HG03064 (cell line): ENCODE measurements around the gene FRG2C.
"Not testable (repeated sequence)": the region's sequence is repeated elsewhere in the genome, so short reads cannot be mapped to it uniquely, and the experiment has no call there.

ENCODE experiments used
- ATAC-seq: cut with Tn5 transposase; IDR thresholded peaks from one replicate; pipeline ENCODE4 v1.9.1; 2021; ENCODE audit warnings: low read depth; ENCODE audit not compliant: unreplicated experiment

The FRG2C gene

GRCh38 chr3:75668759-75669347 is 4.7 kb downstream of the FRG2C start:
- ATAC-seq = not testable (repeated sequence)

DNA sequence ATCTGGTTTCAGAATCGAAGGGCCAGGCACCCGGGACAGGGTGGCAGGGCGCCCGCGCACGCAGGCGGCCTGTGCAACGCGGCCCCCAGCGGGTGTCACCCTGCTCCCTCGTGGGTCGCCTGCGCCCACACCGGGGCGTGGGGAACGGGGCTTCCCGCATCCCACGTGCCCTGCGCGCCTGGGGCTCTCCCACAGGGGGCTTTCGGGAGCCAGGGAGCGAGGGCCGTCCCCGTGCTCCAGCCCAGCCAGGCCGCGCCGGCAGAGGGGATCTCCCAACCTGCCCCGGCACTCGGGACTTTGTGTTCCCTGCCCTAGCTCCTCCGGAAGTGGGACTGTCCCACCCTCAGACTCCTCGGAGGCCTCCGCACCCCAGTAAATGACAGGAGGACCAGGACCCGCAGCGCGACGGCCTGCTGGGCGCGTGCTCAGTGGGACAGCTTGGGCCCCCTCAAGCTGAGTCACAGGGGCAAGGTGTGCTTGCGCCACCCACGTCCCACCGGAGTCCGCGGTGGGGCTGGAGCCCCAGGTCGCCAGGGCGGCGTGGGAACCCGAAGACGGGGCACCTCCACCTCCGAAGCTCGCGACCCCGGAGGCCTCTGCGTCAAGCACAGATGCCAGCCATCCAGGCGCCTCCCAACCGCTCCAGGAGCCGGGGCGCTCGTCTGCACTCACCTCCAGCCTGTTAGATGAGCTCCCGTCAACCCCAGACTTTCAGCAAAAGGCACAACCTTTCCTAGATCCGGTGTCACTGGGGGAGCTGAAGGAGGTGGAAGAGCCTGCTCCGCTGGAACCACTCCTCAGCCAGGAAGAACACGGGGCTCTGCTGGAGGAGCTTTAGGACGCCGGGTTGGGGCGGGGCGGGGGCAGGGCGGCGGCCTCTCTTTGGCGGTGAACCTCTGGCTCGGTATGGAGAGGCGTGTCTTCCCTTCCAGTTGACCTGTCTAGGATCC is 5.5 kb downstream of the FRG2C start:
- ATAC-seq = not testable (repeated sequence)

DNA sequence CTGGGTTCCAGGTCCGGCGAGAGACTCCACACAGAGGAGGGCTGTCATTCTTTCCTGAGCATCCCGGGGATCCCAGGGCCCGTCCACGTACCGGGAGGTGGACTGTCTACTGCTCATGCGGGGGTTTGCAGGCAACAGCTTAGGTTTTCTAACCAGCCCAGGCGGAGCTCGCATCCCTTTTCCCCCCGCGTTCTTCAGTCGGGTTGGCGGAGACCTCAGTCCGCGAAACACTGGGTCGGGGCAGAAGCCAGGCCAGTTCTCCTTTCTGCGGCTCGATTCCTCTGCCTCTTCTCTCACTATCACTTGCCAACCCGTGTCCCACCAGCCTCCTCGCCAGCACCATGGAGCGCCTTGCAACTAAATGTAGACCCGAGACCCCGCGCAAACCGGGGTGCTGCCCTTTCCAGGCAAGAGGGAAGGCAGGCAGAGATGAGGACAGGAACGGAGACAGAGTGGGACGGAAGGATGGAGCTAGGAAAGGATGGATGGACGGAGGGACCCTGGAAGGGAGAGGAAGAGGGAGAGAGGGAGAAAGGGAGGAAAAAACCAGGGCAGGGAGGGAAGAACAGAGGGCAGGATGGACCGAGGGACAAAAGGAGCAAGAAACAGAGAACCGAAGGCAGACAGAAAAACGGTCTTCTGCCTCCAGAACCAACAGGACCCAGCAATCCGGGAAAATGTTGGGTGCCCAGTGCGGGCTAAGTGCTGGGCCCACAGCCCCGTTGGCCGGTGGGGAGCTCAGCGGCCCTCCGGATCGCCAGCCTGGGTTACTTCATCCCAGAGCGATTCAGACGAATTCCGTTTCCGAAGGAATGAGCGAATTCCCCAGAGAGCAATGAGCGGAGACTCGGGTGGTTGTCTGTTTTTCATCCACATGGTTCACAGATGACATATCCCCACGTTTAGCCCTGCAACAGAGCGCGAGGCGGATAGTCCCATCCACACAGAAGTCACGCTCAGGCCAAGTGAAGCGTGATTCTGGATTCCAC is 6.5 kb downstream of the FRG2C start:
- not testable (repeated sequence) for ATAC-seq

GRCh38 chr3:75671287-75672139 is 7.4 kb downstream of the FRG2C start:
- ATAC-seq = not testable (repeated sequence)

GRCh38 chr3:75672140-75672775 is 8.1 kb downstream of the FRG2C start:
- not testable (repeated sequence) for ATAC-seq

- ATAC-seq = not testable (repeated sequence)
Measured at GRCh38 chr3:75683965-75684364, 19.8 kb downstream of the FRG2C start.

GRCh38 chr3:75687323-75687722 is 23.2 kb downstream of the FRG2C start:
- no peak for ATAC-seq

DNA sequence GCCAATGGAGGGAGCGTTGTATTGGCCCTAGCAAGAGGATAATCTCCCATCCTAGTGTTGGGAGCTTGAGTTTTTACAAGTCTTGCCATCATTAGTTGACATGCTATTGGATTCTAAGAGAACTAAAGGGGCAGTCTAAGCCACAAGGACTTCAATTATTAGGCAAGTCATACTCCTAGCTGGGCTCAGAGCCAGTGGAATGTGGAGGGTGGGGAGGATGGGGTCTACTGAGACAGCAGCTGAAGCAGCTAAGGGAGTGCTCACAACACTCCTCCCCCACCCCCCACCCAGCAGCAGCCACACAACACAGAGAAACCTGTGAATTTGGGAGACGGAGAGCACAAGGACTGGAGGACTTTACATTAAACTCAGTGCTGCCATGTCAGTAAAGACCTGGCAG is 27.9 kb downstream of the FRG2C start:
- ATAC-seq = no peak
